ENCODE measurements around the gene GFI1B.

DNA sequence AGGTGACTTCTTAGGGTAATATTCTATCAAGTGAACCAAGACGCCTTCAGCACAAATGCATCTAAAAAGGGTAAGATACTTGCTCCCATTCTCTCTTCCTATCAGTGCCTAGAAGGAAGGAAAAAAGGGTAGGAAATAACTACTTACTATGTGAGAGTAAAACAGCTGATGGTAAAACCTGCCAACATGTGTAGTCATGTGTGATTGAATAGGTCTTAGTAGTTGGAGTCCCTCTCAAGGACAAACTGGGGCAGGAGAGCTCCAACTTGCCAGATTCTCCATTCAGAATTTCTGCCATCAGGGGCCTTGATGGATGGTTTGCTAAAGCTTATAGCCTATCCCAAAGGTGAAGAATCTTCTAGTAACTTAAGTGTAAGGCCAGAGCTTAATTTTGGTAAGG, 39.3 kb upstream of the GFI1B start:
- TF ChIP-seq, protein P1, sequence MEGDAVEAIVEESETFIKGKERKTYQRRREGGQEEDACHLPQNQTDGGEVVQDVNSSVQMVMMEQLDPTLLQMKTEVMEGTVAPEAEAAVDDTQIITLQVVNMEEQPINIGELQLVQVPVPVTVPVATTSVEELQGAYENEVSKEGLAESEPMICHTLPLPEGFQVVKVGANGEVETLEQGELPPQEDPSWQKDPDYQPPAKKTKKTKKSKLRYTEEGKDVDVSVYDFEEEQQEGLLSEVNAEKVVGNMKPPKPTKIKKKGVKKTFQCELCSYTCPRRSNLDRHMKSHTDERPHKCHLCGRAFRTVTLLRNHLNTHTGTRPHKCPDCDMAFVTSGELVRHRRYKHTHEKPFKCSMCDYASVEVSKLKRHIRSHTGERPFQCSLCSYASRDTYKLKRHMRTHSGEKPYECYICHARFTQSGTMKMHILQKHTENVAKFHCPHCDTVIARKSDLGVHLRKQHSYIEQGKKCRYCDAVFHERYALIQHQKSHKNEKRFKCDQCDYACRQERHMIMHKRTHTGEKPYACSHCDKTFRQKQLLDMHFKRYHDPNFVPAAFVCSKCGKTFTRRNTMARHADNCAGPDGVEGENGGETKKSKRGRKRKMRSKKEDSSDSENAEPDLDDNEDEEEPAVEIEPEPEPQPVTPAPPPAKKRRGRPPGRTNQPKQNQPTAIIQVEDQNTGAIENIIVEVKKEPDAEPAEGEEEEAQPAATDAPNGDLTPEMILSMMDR (IDR thresholded peaks at IDR 0.05): no peak
- no peak for TF ChIP-seq POLR2A (IDR thresholded peaks at IDR 0.05)
- TF ChIP-seq EP300 (IDR thresholded peaks at IDR 0.05): no peak
